Esophagus squamous epithelium (tissue), 4 donors: ENCODE data around the gene LGI4.

ENCODE experiments used
- POLR2A ChIP-seq, 4 donors: fragments of 450-650 bp; IDR thresholded peaks; one replicate each; pipeline ENCODE4 v1.6.1; 2017; ENCODE audit warnings: antibody characterized with exemption in 4 of 4, mild to moderate bottlenecking in 4 of 4, moderate library complexity in 3 of 4
- TF ChIP-seq, protein P1 (sequence below), 6 experiments: fragments of 450-650 bp in 4 of 6; fragments of 200-600 bp in 2 of 6; sonication (generic) in 2 of 6; IDR thresholded peaks; one replicate each; pipeline ENCODE4 v1.5.1; 2016 to 2019; ENCODE audit warnings: antibody characterized with exemption in 6 of 6, mild to moderate bottlenecking in 4 of 6, moderate library complexity in 4 of 6

DNA sequence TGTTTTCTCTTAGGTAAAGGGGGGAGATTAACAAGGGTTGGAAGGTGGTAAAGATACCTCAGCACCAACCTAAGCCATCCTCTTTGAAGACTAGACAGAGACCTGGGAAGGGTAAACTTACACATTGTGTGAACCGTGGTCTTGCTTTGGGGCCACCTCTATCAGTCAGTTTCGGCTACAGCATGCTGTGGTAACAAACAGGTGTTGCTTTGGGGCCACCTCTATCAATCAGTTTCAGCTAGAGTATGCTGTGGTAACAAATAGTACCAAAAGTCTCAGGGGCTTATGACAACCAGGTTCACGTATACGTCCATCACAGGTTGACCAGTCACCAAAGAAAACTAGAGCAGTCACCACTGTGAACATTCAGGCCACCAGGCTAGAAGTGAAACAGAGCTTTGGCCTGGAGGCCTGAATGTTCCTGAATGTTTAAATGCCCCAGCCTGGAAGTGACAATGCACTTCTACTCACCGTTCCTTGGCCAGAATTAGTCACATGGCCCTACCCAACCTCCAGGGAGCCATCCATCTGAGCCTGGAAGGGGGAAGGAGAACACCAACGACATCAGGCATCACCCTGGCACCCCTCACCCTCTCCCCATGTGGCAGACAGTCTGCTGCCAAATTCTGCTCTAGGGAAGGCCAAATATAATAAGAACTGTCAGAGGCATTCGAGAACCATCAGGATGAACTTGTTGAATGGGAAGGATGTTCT is 12.0 kb upstream of the LGI4 start:
- no peak for TF ChIP-seq POLR2A (IDR thresholded peaks at IDR 0.05)
- TF ChIP-seq, protein P1, sequence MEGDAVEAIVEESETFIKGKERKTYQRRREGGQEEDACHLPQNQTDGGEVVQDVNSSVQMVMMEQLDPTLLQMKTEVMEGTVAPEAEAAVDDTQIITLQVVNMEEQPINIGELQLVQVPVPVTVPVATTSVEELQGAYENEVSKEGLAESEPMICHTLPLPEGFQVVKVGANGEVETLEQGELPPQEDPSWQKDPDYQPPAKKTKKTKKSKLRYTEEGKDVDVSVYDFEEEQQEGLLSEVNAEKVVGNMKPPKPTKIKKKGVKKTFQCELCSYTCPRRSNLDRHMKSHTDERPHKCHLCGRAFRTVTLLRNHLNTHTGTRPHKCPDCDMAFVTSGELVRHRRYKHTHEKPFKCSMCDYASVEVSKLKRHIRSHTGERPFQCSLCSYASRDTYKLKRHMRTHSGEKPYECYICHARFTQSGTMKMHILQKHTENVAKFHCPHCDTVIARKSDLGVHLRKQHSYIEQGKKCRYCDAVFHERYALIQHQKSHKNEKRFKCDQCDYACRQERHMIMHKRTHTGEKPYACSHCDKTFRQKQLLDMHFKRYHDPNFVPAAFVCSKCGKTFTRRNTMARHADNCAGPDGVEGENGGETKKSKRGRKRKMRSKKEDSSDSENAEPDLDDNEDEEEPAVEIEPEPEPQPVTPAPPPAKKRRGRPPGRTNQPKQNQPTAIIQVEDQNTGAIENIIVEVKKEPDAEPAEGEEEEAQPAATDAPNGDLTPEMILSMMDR (IDR thresholded peaks at IDR 0.05), result no peak
